ENCODE data around the gene CLIC5. TPM values are rescaled to one million over a fixed set of nuclear protein-coding genes. Genes with fewer than 3 reads are reported as not detected.

CLIC5 gene
- total RNA-seq, 4 donors from 2014 or later = 2.8 to 6.9 (median 5.0) TPM

GRCh38 chr6:45921691-45922281 lies 93.9 kb downstream of the CLIC5 start:
- H3K36me3 ChIP-seq = no peaks in the 10 kb centered on the region
- no peak overlapping the region for H3K27ac ChIP-seq
- no peaks in the 10 kb centered on the region for H3K9me3 ChIP-seq
- 61 to 69% methylated on average over 5 to 6 of the region's 6 CpGs for WGBS, 2 donors (ENCODE audit: low coverage in 1 of 2)
- H3K4me1 ChIP-seq = no peaks in the 10 kb centered on the region
- peaks cover 4% of the 10 kb centered on the region for H3K27me3 ChIP-seq
- no peak overlapping the region for H3K4me3 ChIP-seq
- peak; percentile 64 for ATAC-seq
- no peak for TF ChIP-seq POLR2AphosphoS5 (IDR thresholded peaks at IDR 0.05)
- TF ChIP-seq POLR2A (IDR thresholded peaks at IDR 0.05) = no peak
- no peak for TF ChIP-seq EP300 (IDR thresholded peaks at IDR 0.05)
- TF ChIP-seq CTCF (IDR thresholded peaks at IDR 0.05) = no peak

- Histone ChIP-seq H3K4me1 (no peaks in the 10 kb centered on the region), H3K36me3 (no peaks in the 10 kb centered on the region), H3K27me3 (peaks cover 4% of the 10 kb centered on the region), H3K4me3 (no peak overlapping the region), H3K27ac (no peak overlapping the region), H3K9me3 (no peaks in the 10 kb centered on the region)
- ATAC-seq = no peak
- 83 to 93% methylated on average over 4 to 5 of the region's 5 CpGs for WGBS, 2 donors (ENCODE audit: low coverage in 1 of 2)
- TF ChIP-seq POLR2A (IDR thresholded peaks at IDR 0.05) (no peak), POLR2AphosphoS5 (IDR thresholded peaks at IDR 0.05) (no peak), EP300 (IDR thresholded peaks at IDR 0.05) (no peak), CTCF (IDR thresholded peaks at IDR 0.05) (no peak)
These were observed 94.7 kb downstream of the CLIC5 start for GRCh38 chr6:45920819-45921511.

GRCh38 chr6:45917439-45917838 lies 98.2 kb downstream of the CLIC5 start:
- 94 to 100% methylated on average over 2 of the region's 2 CpGs for WGBS, 2 donors (ENCODE audit: low coverage in 1 of 2)
- no peak overlapping the region for H3K27ac ChIP-seq
- no peaks in the 10 kb centered on the region for H3K27me3 ChIP-seq
- H3K36me3 ChIP-seq = no peaks in the 10 kb centered on the region
- no peak for ATAC-seq
- H3K9me3 ChIP-seq = no peaks in the 10 kb centered on the region
- TF ChIP-seq POLR2AphosphoS5 (IDR thresholded peaks at IDR 0.05) (no peak), POLR2A (IDR thresholded peaks at IDR 0.05) (no peak), CTCF (IDR thresholded peaks at IDR 0.05) (no peak), EP300 (IDR thresholded peaks at IDR 0.05) (no peak)
- no peak overlapping the region for H3K4me3 ChIP-seq
- H3K4me1 ChIP-seq = no peaks in the 10 kb centered on the region

GRCh38 chr6:45916692-45917091 lies 99.0 kb downstream of the CLIC5 start:
- H3K4me3 ChIP-seq = no peak overlapping the region
- no peaks in the 10 kb centered on the region for H3K36me3 ChIP-seq
- TF ChIP-seq POLR2A (IDR thresholded peaks at IDR 0.05) (no peak), POLR2AphosphoS5 (IDR thresholded peaks at IDR 0.05) (no peak), CTCF (IDR thresholded peaks at IDR 0.05) (no peak), EP300 (IDR thresholded peaks at IDR 0.05) (no peak)
- 87 to 92% methylated on average over 3 to 5 of the region's 5 CpGs for WGBS, 2 donors (ENCODE audit: low coverage in 1 of 2)
- ATAC-seq = no peak
- no peaks in the 10 kb centered on the region for H3K4me1 ChIP-seq
- H3K9me3 ChIP-seq = no peaks in the 10 kb centered on the region
- H3K27ac ChIP-seq = no peak overlapping the region
- no peaks in the 10 kb centered on the region for H3K27me3 ChIP-seq

All from gastroesophageal sphincter (tissue), 4 donors.